ENCODE measurements around the gene RNLS. TPM values are rescaled to one million over a fixed set of nuclear protein-coding genes. Genes with fewer than 3 reads are reported as not detected.

Gene RNLS
- total RNA-seq, 4 donors from 2014 or later, result 8.7 to 19.7 (median 12.9) TPM

- intact Hi-C loops (cut with DNase I; ENCODE audit: low total_unique reads), result no loop called here
- no peak for DNase-seq
- Histone ChIP-seq H3K27me3 (no peaks in the 10 kb centered on the region), H3K9me3 (no peaks in the 10 kb centered on the region), H3K4me1 (no peaks in the 10 kb centered on the region), H3K4me3 (no peak overlapping the region), H3K27ac (no peak overlapping the region), H3K36me3 (no peaks in the 10 kb centered on the region)
- TF ChIP-seq CTCF (IDR thresholded peaks at IDR 0.05) (no peak), POLR2A (IDR thresholded peaks at IDR 0.05) (no peak)
Observed at GRCh38 chr10:88260329-88261051, 322.6 kb downstream of the RNLS start.

GRCh38 chr10:88259381-88259780, 323.7 kb downstream of the RNLS start:
- Histone ChIP-seq H3K36me3 (no peaks in the 10 kb centered on the region), H3K4me1 (no peaks in the 10 kb centered on the region), H3K27ac (no peak overlapping the region), H3K27me3 (no peaks in the 10 kb centered on the region), H3K9me3 (no peaks in the 10 kb centered on the region), H3K4me3 (no peak overlapping the region)
- intact Hi-C loops (cut with DNase I; ENCODE audit: low total_unique reads), result no loop called here
- no peak for DNase-seq
- TF ChIP-seq POLR2A (IDR thresholded peaks at IDR 0.05), result no peak
- no peak for TF ChIP-seq CTCF (IDR thresholded peaks at IDR 0.05)

GRCh38 chr10:88256886-88257285, 326.2 kb downstream of the RNLS start:
- H3K27ac ChIP-seq, result peak overlapping the region; percentile 80 to 81
- intact Hi-C loops (cut with DNase I; ENCODE audit: low total_unique reads), result no loop called here
- H3K36me3 ChIP-seq, result no peaks in the 10 kb centered on the region
- TF ChIP-seq POLR2A (IDR thresholded peaks at IDR 0.05), result no peak
- TF ChIP-seq CTCF (IDR thresholded peaks at IDR 0.05), result no peak
- no peak overlapping the region for H3K4me3 ChIP-seq
- no peaks in the 10 kb centered on the region for H3K9me3 ChIP-seq
- DNase-seq, result no peak
- no peaks in the 10 kb centered on the region for H3K27me3 ChIP-seq
- peaks cover 0 to 5% of the 10 kb centered on the region in 2 donors for H3K4me1 ChIP-seq

GRCh38 chr10:88256013-88256680, 327.0 kb downstream of the RNLS start:
- Histone ChIP-seq H3K27ac (peak overlapping the region; percentile 80 to 81), H3K9me3 (no peaks in the 10 kb centered on the region), H3K36me3 (no peaks in the 10 kb centered on the region), H3K27me3 (no peaks in the 10 kb centered on the region), H3K4me1 (peaks cover 0 to 5% of the 10 kb centered on the region in 2 donors), H3K4me3 (no peak overlapping the region)
- peak; percentile 72 to 75 for DNase-seq
- TF ChIP-seq CTCF (IDR thresholded peaks at IDR 0.05) (no peak), POLR2A (IDR thresholded peaks at IDR 0.05) (no peak)
- intact Hi-C loops (cut with DNase I; ENCODE audit: low total_unique reads), result no loop called here

GRCh38 chr10:88254091-88254490, 329.0 kb downstream of the RNLS start:
- TF ChIP-seq CTCF (IDR thresholded peaks at IDR 0.05) (no peak), POLR2A (IDR thresholded peaks at IDR 0.05) (no peak)
- no peak overlapping the region for H3K4me3 ChIP-seq
- H3K27ac ChIP-seq, result peak overlapping the region; percentile 80 to 81
- no peaks in the 10 kb centered on the region for H3K27me3 ChIP-seq
- DNase-seq, result peak; percentile 38 to 43
- intact Hi-C loops (cut with DNase I; ENCODE audit: low total_unique reads), result no loop called here
- H3K4me1 ChIP-seq, result peaks cover 0 to 5% of the 10 kb centered on the region in 2 donors
- no peaks in the 10 kb centered on the region for H3K9me3 ChIP-seq
- H3K36me3 ChIP-seq, result no peaks in the 10 kb centered on the region
